PC-3 (cell line): Measurements from ENCODE around the gene PIEZO2. TPM values are rescaled to one million over a fixed set of nuclear protein-coding genes. Genes with fewer than 3 reads are reported as not detected.

ENCODE experiments used
- ATAC-seq: fragments of 200-7000 bp; cut with Tn5 transposase; 2 replicates; pipeline ENCODE4 v1.9.1; 2020; ENCODE audit warnings: mild to moderate bottlenecking, moderate library complexity
- BruUV-seq: library from RNA; stranded (reverse); fragments of 400-500 nt; replicated peaks from 2 replicates; lab custom pipeline; 2021; lab: Mats Ljungman, UMichigan
- CTCF ChIA-PET: fragments of 300-600 bp; sonication (Branson Sonifier 250); formaldehyde crosslinking; loops from one replicate; lab custom pipeline; 2022; ENCODE audit warnings: antibody characterized with exemption; lab: Charles Lee
- POLR2A ChIA-PET: fragments of 300-600 bp; sonication (Branson Sonifier 250); formaldehyde crosslinking; loops from one replicate; lab custom pipeline; 2022; ENCODE audit warnings: antibody characterized with exemption; ENCODE audit not compliant: unreplicated experiment; lab: Charles Lee
- DNase-seq: peaks from one replicate; pipeline ENCODE4 v3.0.0-alpha.2; 2015
- H2AFZ ChIP-seq: fragments of 300-600 bp; sonication (generic); 2 replicates; pipeline ENCODE4 v1.6.0; 2016; ENCODE audit warnings: antibody characterized with exemption, low read length
- H3F3A ChIP-seq: fragments of 300-600 bp; sonication (generic); one replicate; pipeline ENCODE4 v1.6.0; 2017; ENCODE audit warnings: antibody characterized with exemption, low read length, control low read depth, mild to moderate bottlenecking; ENCODE audit not compliant: unreplicated experiment
- H3K27ac ChIP-seq: fragments of 300-600 bp; sonication (generic); 2 replicates; pipeline ENCODE4 v1.5.1; 2016; ENCODE audit warnings: mild to moderate bottlenecking, low read length
- H3K27me3 ChIP-seq: fragments of 300-600 bp; sonication (generic); 2 replicates; pipeline ENCODE4 v1.6.1; 2016; ENCODE audit warnings: low read length, mixed read lengths
- H3K36me3 ChIP-seq: fragments of 300-600 bp; sonication (generic); 2 replicates; pipeline ENCODE4 v1.6.1; 2016; ENCODE audit warnings: low read depth, mixed run types, low read length, mixed read lengths
- H3K4me1 ChIP-seq: fragments of 300-600 bp; sonication (generic); 2 replicates; pipeline ENCODE4 v1.5.1; 2016; ENCODE audit warnings: low read length; ENCODE audit not compliant: insufficient read depth
- H3K4me2 ChIP-seq: fragments of 300-600 bp; sonication (generic); 2 replicates; pipeline ENCODE4 v1.6.0; 2016; ENCODE audit warnings: low read length
- H3K4me3 ChIP-seq: fragments of 300-600 bp; sonication (generic); 2 replicates; pipeline ENCODE4 v1.5.1; 2016; ENCODE audit warnings: mild to moderate bottlenecking, low read length, mixed read lengths
- H3K79me2 ChIP-seq: fragments of 300-600 bp; sonication (generic); 2 replicates; pipeline ENCODE4 v1.6.1; 2017; ENCODE audit warnings: low read length, mixed read lengths
- H3K9ac ChIP-seq: fragments of 300-600 bp; sonication (generic); 2 replicates; pipeline ENCODE4 v1.6.0; 2016; ENCODE audit warnings: mild to moderate bottlenecking, low read length
- H3K9me2 ChIP-seq: fragments of 300-600 bp; sonication (generic); replicated peaks from 2 replicates; pipeline ENCODE4 v1.6.1; 2016; ENCODE audit warnings: mixed run types, low read length, mixed read lengths
- H3K9me3 ChIP-seq: fragments of 300-600 bp; sonication (generic); 2 replicates; pipeline ENCODE4 v1.6.1; 2016; ENCODE audit warnings: low read length, mixed read lengths
- H4K20me1 ChIP-seq: fragments of 300-600 bp; sonication (generic); 2 replicates; pipeline ENCODE4 v1.6.1; 2016; ENCODE audit warnings: low read length, mixed read lengths
- EZH2 ChIP-seq: fragments of 300-600 bp; sonication (generic); IDR thresholded peaks from one replicate; pipeline ENCODE4 v1.6.1; 2017; ENCODE audit warnings: antibody characterized with exemption, mild to moderate bottlenecking, low read length; ENCODE audit not compliant: unreplicated experiment
- EZH2phosphoT487 ChIP-seq: fragments of 300-600 bp; sonication (generic); IDR thresholded peaks from 2 replicates; pipeline ENCODE4 v1.6.1; 2018; ENCODE audit warnings: mild to moderate bottlenecking, antibody characterized with exemption, low read length, borderline replicate concordance
- intact Hi-C: fragments of 100-400 bp; cut with micrococcal nuclease; formaldehyde crosslinking; loops from 2 replicates; pipeline ENCODE4 v1.9.0; 2023
- total RNA-seq: library from RNA; depleted of rRNA; stranded (reverse); fragments of >200 nt; gene quantifications from 2 replicates; pipeline ENCODE4 v1.2.3, GENCODE V29; 2014
- TF ChIP-seq, protein P1 (sequence below): fragments of 300-600 bp; sonication (generic); conservative IDR thresholded peaks from 2 replicates; pipeline ENCODE4 v1.5.1; 2017; ENCODE audit warnings: antibody characterized with exemption, low read depth, mild to moderate bottlenecking, low read length

The PIEZO2 gene
- total RNA-seq, 1 experiment from 2014 or later: not detected

DNA sequence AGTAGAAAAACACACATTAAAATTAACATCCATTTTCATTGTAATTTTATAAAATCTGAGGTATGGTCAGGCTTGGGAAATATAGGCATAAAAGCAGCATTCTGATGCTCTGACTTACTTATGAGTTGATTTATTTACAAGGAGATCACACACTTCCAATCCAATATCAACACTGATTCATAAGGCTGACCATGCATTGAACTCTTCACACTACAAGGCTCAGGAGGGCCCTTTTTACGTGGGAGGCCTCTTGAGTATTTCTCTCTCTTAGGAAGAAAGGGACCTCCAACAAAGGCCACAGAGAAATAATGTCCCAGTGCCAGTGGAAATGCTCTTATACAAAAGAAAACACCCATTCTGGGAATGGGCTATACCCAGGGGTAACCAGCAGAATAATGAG, 400.7 kb downstream of the PIEZO2 start:
- ATAC-seq: peak; percentile 50
- H3F3A ChIP-seq: no peaks in the 10 kb centered on the region
- no peaks in the 10 kb centered on the region for H3K79me2 ChIP-seq
- DNase-seq: peak; percentile 70
- peaks cover 16% of the 10 kb centered on the region; the same call in 1 of the 2 replicates for H3K27me3 ChIP-seq
- H3K27ac ChIP-seq: peak overlapping the region; percentile 84
- H3K36me3 ChIP-seq: no peaks in the 10 kb centered on the region
- intact Hi-C loops: no loop called here
- H2AFZ ChIP-seq: no peak overlapping the region
- peaks cover 37% of the 10 kb centered on the region for H3K4me1 ChIP-seq
- no peaks in the 10 kb centered on the region for H3K9me2 ChIP-seq
- peak overlapping the region; percentile 48; the same call in 1 of the 2 replicates for H3K9ac ChIP-seq
- ChIA-PET POLR2A (no interaction called here), CTCF (no interaction called here)
- BruUV-seq: no TSS peak
- H3K4me3 ChIP-seq: no peak overlapping the region
- TF ChIP-seq EZH2phosphoT487 (no peak), EZH2 (no peak)
- TF ChIP-seq, protein P1, sequence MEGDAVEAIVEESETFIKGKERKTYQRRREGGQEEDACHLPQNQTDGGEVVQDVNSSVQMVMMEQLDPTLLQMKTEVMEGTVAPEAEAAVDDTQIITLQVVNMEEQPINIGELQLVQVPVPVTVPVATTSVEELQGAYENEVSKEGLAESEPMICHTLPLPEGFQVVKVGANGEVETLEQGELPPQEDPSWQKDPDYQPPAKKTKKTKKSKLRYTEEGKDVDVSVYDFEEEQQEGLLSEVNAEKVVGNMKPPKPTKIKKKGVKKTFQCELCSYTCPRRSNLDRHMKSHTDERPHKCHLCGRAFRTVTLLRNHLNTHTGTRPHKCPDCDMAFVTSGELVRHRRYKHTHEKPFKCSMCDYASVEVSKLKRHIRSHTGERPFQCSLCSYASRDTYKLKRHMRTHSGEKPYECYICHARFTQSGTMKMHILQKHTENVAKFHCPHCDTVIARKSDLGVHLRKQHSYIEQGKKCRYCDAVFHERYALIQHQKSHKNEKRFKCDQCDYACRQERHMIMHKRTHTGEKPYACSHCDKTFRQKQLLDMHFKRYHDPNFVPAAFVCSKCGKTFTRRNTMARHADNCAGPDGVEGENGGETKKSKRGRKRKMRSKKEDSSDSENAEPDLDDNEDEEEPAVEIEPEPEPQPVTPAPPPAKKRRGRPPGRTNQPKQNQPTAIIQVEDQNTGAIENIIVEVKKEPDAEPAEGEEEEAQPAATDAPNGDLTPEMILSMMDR: no peak
- H3K9me3 ChIP-seq: no peaks in the 10 kb centered on the region
- H3K4me2 ChIP-seq: no peak overlapping the region
- no peaks in the 10 kb centered on the region for H4K20me1 ChIP-seq

DNA sequence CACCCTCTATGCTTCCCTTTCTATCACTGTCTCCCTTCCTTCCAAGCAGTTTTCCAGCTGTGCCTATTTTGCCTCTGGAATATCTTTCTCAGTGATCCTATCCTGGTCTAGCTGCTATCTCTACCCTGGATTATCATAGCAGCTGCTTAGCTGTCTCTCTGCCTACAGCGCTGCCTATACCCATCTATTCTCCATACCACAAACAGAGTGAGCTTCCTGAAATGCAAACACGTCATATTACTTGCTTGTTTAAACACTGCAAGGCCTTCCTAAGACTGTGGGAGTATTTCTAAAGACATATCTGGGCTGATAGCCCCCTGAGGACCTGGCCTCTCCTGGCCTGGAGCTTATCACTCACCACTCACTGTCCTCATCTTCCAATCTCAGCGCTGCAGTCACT, 403.4 kb downstream of the PIEZO2 start:
- intact Hi-C loops: no loop called here
- Histone ChIP-seq H3K27ac (no peak overlapping the region), H3K9ac (no peak overlapping the region), H2AFZ (no peak overlapping the region), H4K20me1 (no peaks in the 10 kb centered on the region), H3F3A (no peaks in the 10 kb centered on the region), H3K27me3 (peaks cover 25% of the 10 kb centered on the region), H3K4me3 (no peak overlapping the region), H3K9me3 (no peaks in the 10 kb centered on the region), H3K4me2 (no peak overlapping the region), H3K4me1 (peaks cover 29% of the 10 kb centered on the region), H3K9me2 (no peaks in the 10 kb centered on the region), H3K79me2 (no peaks in the 10 kb centered on the region), H3K36me3 (no peaks in the 10 kb centered on the region)
- ChIA-PET POLR2A (no interaction called here), CTCF (no interaction called here)
- ATAC-seq (no peak), DNase-seq (no peak)
- BruUV-seq: no TSS peak
- TF ChIP-seq EZH2 (no peak), EZH2phosphoT487 (no peak)
- TF ChIP-seq, protein P1: no peak

GRCh38 chr18:10745219-10745618, 404.1 kb downstream of the PIEZO2 start:
- ATAC-seq (no peak), DNase-seq (no peak)
- H3K27ac ChIP-seq: no peak overlapping the region
- H2AFZ ChIP-seq: no peak overlapping the region
- H3K4me2 ChIP-seq: no peak overlapping the region
- H3K4me1 ChIP-seq: peaks cover 24% of the 10 kb centered on the region
- intact Hi-C loops: no loop called here
- no peaks in the 10 kb centered on the region for H3K79me2 ChIP-seq
- H3K9ac ChIP-seq: no peak overlapping the region
- no peaks in the 10 kb centered on the region for H4K20me1 ChIP-seq
- ChIA-PET POLR2A (no interaction called here), CTCF (no interaction called here)
- no peaks in the 10 kb centered on the region for H3K9me3 ChIP-seq
- no peaks in the 10 kb centered on the region for H3F3A ChIP-seq
- no peaks in the 10 kb centered on the region for H3K36me3 ChIP-seq
- no TSS peak for BruUV-seq
- no peak for TF ChIP-seq EZH2phosphoT487
- TF ChIP-seq EZH2: no peak
- TF ChIP-seq, protein P1: no peak
- H3K9me2 ChIP-seq: no peaks in the 10 kb centered on the region
- H3K4me3 ChIP-seq: no peak overlapping the region
- H3K27me3 ChIP-seq: peaks cover 32% of the 10 kb centered on the region
